GM18861 (cell line): ENCODE results near the gene SAPCD2.

Source experiments
- ATAC-seq: cut with Tn5 transposase; IDR thresholded peaks from one replicate; pipeline ENCODE4 v1.9.1; 2021; ENCODE audit not compliant: unreplicated experiment

Gene SAPCD2

DNA sequence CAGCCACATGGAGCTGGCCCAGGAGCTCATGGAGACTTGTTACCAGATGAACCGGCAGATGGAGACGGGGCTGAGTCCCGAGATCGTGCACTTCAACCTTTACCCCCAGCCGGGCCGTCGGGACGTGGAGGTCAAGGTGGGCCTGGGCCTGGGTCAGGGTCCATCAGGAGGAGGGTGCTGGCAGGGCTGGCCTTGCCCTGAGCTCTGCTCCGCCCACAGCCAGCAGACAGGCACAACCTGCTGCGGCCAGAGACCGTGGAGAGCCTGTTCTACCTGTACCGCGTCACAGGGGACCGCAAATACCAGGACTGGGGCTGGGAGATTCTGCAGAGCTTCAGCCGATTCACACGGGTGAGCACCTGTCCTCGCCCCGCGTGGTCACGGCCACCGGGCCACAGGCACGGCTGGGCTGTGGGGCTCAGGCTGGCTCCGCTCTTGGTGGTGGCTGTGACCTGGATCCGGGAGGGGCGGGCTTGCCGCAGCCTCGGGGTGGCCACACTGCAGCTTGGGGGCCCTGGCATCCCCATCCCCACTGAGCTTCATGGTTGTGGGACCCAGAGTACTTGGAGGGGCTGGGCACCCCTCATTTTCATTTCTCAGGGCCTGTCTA, 37.1 kb upstream of the SAPCD2 start:
- no peak for ATAC-seq

DNA sequence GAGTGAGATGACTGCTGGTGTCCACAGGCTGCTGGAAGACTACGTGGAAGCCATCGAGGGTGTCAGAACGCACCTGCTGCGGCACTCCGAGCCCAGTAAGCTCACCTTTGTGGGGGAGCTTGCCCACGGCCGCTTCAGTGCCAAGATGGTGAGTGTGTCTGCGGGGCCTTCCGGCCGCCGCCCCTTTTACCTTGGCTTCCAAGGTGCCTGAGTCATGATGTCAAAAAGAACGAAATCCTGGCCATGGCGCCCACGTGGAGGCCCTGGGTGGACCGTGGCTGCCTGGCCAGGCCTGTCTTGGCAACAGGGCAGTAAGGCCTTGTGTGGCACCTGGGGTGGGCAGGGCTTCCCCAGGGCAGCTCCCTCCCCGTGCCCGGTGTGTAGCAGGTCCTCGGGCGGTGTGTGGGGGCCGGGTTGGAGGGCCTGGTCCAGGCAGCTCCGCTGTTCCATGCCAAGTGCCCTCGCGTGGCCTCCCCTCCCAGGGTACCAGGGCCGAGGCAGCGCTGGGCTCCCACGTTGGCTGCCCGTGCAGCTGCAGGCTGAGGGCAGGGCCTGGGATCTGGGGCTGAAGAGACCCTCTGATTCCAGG, 36.4 kb upstream of the SAPCD2 start:
- no peak for ATAC-seq

DNA sequence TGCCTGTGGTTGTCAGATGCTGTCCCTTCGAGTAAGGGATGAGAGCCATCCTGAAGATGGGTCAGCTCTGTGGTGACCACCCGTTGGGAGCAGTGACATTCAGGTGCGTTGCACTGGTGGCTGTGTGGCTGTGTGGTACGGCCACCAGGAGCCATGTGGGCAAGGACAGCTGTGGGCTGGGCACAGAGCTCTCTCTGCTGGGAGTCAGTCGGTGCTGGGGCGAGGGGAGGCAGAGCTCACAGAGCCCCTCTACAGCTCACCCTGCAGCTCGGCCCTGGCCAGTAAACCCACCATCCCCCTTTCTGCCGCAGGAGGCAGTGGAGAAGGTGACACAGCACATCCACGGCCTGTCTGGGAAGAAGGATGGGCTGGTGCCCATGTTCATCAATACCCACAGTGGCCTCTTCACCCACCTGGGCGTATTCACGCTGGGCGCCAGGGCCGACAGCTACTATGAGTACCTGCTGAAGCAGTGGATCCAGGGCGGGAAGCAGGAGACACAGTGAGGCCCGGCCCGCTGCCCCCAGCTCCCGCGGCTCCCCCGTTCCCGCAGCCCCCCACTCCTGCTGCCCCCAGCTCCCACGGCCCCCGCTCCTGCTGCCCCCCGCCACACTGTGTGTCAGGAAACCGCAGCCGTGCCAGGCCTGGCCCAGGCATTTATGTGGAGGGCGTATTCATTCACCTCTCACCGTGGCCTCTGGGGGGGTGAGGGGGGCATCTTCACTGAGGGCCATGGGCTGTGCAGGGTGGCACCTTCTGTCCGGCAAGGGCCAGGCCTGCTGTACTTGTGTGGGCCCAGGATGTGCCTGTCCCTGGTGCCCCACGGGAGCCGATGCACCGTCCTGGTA, 35.7 kb upstream of the SAPCD2 start:
- ATAC-seq = no peak

DNA sequence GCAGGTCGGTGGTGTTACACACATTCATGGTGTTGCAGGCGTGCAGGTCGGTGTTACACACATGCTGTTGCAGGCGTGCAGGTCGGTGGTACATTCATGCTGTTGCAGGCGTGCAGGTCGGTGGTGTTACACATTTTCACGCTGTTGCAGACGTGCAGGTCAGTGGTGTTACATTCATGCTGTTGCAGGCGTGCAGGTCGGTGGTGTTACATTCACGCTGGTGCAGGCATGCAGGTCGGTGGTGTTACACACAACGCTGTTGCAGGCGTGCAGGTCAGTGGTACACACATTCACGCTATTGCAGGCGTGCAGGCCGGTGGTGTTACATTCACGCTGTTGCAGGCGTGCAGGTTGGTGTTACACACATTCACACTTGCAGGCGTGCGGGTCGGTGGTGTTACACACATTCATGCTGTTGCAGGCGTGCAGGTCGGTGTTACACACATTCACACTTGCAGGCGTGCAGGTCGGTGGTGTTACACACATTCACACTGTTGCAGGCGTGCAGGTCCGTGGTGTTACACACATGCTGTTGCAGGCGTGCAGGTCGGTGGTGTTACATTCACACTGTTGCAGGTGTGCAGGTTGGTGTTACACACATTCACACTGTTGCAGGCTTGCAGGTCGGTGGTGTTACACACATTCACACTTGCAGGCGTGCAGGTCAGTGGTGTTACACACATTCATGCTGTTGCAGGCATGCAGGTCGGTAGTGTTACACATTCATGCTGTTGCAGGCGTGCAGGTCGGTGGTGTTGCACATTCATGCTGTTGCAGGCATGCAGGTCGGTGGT, 33.0 kb upstream of the SAPCD2 start:
- ATAC-seq = no peak

DNA sequence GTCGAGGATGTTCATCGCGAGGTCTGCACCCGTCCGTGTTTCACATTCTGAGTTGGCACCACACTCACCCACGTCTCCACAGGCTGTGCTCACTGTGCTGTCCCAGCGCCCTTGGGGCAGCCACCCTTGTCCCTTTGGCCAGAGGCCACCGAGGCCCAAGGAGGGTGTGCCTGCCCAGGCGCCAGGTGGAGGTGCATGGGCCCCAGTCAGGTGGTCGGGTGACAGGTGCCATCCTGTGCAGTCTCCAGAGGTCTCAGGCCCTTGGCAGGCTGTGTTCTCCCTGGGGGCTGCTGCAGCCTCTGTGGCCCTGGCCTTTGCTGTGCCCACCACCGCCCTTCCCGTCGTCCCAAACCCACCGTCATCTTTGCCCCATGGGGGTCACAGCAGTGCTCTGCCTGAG, 28.9 kb upstream of the SAPCD2 start:
- ATAC-seq = no peak

DNA sequence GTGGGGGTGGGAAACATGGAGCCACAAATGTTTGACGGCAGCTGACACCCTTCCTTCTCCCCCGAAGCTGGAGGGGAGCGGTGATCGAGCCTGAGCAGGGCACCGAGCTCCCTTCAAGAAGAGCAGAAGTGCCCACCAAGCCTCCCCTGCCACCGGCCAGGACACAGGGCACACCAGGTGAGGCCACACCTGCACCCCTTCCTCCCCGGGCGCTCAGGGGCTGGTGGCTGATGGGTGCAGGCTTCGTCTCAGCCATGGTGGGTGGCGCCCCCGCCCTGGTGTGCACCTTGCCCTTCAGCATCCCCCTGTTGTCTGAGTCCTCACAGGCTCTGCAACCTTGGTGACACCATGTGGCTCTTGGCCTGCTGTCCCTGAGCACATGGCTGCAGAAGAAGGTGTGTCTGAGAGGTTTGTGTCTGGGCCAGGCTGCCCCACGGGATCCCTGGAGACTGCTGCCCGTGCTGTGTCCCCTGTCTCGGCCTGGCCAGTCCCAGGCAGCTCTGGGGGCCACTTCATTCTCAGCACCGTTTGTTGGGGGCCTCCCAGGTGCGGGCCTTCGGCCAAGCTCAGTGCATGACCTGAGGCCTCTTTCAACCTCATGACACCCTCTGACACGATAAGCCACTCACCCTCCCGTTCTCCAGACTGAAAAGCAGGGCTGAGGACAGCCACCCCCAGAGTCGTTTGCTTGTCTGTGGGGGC, 27.6 kb upstream of the SAPCD2 start:
- no peak for ATAC-seq

- no peak for ATAC-seq
These were observed 26.6 kb upstream of the SAPCD2 start for GRCh38 chr9:137096785-137097546.

DNA sequence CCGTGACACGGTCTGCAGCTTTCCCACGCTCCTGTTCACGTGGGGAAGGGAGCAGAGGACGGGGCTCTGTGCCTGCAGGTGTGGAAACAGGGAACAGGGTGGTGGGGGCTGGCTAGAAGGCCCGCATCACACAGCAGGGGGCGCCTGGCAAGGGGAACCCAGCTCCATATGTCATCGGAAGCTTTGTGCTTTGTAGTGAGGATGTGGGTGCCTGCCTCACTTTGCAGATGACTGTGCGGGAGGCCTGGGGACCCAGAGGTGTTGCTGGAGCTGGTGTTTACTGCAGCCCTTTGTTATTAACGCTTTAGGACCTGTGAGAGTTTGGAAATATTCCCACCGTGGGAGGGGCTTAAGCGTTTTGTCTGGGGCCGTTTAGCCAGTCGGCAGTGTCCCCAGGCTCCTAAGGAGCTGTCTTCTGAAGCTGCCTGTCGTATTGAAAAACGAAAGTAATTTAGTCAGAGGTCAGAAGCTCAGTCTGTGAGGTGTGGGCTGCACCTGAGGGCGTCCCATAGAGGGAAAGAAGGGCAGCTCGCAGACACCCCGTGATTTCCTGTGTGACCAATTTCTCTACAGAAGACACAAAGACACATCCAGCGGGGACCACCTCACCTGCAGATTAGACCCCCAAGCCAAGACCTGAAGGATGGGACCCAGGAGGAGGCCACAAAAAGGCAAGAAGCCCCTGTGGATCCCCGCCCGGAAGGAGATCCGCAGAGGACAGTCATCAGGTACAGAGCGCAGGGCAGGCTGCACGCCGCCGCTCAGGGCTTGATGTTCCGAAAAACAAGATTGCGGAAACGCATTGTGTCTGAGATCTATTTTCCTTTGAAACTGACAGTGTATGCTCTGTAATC, 25.5 kb upstream of the SAPCD2 start:
- no peak for ATAC-seq

- no peak for ATAC-seq
These were observed 19.0 kb upstream of the SAPCD2 start for GRCh38 chr9:137089232-137089947.

- no peak for ATAC-seq
These were observed 17.8 kb upstream of the SAPCD2 start for GRCh38 chr9:137088121-137088520.

- no peak for ATAC-seq
These were observed 17.1 kb upstream of the SAPCD2 start for GRCh38 chr9:137087409-137087925.

DNA sequence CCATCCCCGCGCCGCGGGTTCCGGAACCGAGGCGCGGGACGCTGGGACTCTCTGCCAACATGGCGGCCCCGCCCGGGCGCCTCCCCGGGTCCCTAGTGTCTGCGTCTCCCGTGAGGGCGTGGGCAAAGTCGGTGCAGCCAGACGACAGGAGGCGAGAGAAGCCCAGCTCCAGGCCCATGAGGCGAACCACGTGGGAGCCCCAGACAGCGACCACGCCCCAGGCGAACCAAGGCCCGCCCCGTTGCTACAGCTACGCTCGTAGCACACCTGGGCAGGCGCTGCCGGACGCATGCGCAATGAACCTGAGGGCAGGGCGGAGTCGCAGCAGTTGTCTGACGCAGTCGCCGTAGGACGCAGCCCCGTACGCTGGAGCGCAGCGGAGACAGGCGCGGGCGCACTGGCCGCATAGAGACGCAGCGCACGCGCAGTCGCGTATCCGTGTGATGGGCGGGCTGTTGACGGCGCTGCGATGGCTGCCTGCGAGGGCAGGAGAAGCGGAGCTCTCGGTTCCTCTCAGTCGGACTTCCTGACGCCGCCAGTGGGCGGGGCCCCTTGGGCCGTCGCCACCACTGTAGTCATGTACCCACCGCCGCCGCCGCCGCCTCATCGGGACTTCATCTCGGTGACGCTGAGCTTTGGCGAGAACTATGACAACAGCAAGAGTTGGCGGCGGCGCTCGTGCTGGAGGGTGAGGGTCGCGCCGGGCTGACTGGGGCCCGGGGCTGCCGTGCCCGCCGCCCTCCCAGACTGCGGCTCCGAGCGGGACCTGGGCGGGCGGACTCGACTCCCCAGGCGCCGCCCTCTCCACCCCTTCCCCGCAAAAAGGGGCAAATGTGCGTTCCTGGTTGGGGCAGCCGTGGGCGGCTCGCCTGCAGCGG, 16.4 kb upstream of the SAPCD2 start, which contains the start of gene MAN1B1:
MAN1B1 (plus strand) TSS at position 455 of the 878 bp plus-strand sequence; CDS start at position 470, 15 bp downstream.
- ATAC-seq = peak; percentile 82

GRCh38 chr9:137085920-137086530, 15.7 kb upstream of the SAPCD2 start:
- ATAC-seq = peak; percentile 9

- ATAC-seq = no peak
These were observed 14.2 kb upstream of the SAPCD2 start for GRCh38 chr9:137084526-137084925.

GRCh38 chr9:137083394-137084004, 13.1 kb upstream of the SAPCD2 start:
- ATAC-seq = no peak

GRCh38 chr9:137082925-137083290, 12.6 kb upstream of the SAPCD2 start:
- ATAC-seq = no peak
